Psoas muscle (tissue), 8 donors: ENCODE results near the gene SCGB1C1. TPM values are rescaled to one million over a fixed set of nuclear protein-coding genes. Genes with fewer than 3 reads are reported as not detected.
"Not testable (repeated sequence)": the region's sequence is repeated elsewhere in the genome, so short reads cannot be mapped to it uniquely, and the experiment has no call there.

Source experiments
- ATAC-seq, 4 donors: fragments of 200-7000 bp; cut with Tn5 transposase; one replicate each; pipeline ENCODE4 v1.9.1; 2020; ENCODE audit warnings: moderate library complexity in 3 of 4, mild to moderate bottlenecking in 2 of 4
- DNase-seq, 2 donors: peaks; one replicate each; pipeline ENCODE4 v3.0.0-alpha.2; 2020
- H3K27ac ChIP-seq: fragments of 200-600 bp; one replicate; pipeline ENCODE4 v1.8.0; 2022
- H3K27me3 ChIP-seq, 3 donors: fragments of 200-600 bp in 1 of 3; one replicate each; pipeline versions ENCODE4 v1.6.1 to v1.8.0; 2013 to 2022; ENCODE audit warnings: low read length in 2 of 3, mild to moderate bottlenecking in 2 of 3, moderate library complexity in 1 of 3; ENCODE audit not compliant: insufficient read depth in 3 of 3
- H3K36me3 ChIP-seq, 2 donors: fragments of 200-600 bp in 1 of 2; one replicate each; pipeline versions ENCODE4 v1.6.1 to v1.8.0; 2013 to 2022; ENCODE audit warnings: low read depth in 1 of 2, mild to moderate bottlenecking in 1 of 2, moderate library complexity in 1 of 2; ENCODE audit not compliant: insufficient read depth in 1 of 2
- H3K4me1 ChIP-seq: fragments of 200-600 bp; one replicate; pipeline ENCODE4 v1.8.0; 2022
- H3K4me3 ChIP-seq: fragments of 200-600 bp; one replicate; pipeline ENCODE4 v1.8.0; 2022; ENCODE audit warnings: mild to moderate bottlenecking
- H3K9me3 ChIP-seq: fragments of 200-600 bp; one replicate; pipeline ENCODE4 v1.8.0; 2022
- CTCF ChIP-seq: fragments of 200-600 bp; IDR thresholded peaks from one replicate; pipeline ENCODE4 v1.8.0; 2022; ENCODE audit warnings: antibody characterized with exemption
- WGBS, 3 donors: extraction: QIAGEN DNeasy Blood & Tissue Kit; methylation state at CpG; one replicate each; pipeline versions ENCODE4 v1.1.6 to v1.1.7; 2013; 5-methylcytosine and 5-hydroxymethylcytosine counted together
- intact Hi-C, 2 donors: fragments of 100-400 bp; cut with DNase I; formaldehyde crosslinking; loops; one replicate each; pipeline versions ENCODE4 v1.11.0 to v1.14.2; 2022
- polyA plus RNA-seq, 3 donors: library from polyadenylated mRNA; stranded (reverse); fragments of 200-250 nt; gene quantifications; one replicate each; pipeline ENCODE4 v1.2.3, GENCODE V29; 2013
- total RNA-seq, 4 donors: library from RNA; stranded (reverse); fragmentation: NEBNext Ultra II Directional in 2 of 4; extraction: Animal tissue kit (Norgen Biotek cat#: 25700) in 2 of 4; gene quantifications; one replicate each; pipeline versions ENCODE4 v1.2.1 to v1.2.4, GENCODE V29; 2021 to 2023
- donor health status: healthy with polysubstance abuse.
- donor health status: DM: no; HTN: no; CAD: no; lungs with moderate emphysema.
- donor health status: Bipolar disorder and iron deficiency.
- donor health status: healthy.
- donor health status: DM: yes; HTN: yes; CAD: no.
- donor health status: DM: no; HTN: no; CAD: no.
- donor health status: DM: no; HTN: no; CAD: no.
- donor health status: DM: yes; HTN: yes; CAD: no.

The SCGB1C1 gene
- total and polyA plus RNA-seq, 7 donors = not detected

DNA sequence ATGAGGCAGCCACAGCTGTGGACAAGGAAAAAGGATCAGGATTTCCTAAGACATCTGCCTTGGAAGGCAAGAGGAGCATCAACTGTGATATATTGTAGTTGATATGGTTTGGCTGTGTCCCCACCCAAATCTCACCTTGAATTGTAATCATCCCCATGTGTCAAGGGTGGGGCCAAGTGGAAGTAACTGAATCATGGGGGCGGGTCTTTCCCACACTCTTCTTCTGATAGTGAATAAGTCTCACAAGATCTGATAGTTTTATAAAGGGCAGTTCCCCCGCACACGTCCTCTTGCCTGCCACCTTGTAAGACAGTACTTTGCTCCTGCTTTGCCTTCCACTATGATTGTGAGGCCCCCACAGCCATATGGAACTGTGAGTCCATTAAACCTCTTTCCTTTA is 24.8 kb downstream of the SCGB1C1 start:
- Histone ChIP-seq H3K36me3 (peaks cover 3 to 77% of the 10 kb centered on the region in 2 donors), H3K27me3 (no peaks in the 10 kb centered on the region), H3K4me3 (no peak overlapping the region), H3K9me3 (no peaks in the 10 kb centered on the region), H3K27ac (no peak overlapping the region), H3K4me1 (no peaks in the 10 kb centered on the region)
- DNase-seq (no peak), ATAC-seq (no peak)
- intact Hi-C loops = no loop called here
- no peak for TF ChIP-seq CTCF
- WGBS, 3 donors = 87 to 91% (median 89%) methylated on average over 3 of the region's 3 CpGs

DNA sequence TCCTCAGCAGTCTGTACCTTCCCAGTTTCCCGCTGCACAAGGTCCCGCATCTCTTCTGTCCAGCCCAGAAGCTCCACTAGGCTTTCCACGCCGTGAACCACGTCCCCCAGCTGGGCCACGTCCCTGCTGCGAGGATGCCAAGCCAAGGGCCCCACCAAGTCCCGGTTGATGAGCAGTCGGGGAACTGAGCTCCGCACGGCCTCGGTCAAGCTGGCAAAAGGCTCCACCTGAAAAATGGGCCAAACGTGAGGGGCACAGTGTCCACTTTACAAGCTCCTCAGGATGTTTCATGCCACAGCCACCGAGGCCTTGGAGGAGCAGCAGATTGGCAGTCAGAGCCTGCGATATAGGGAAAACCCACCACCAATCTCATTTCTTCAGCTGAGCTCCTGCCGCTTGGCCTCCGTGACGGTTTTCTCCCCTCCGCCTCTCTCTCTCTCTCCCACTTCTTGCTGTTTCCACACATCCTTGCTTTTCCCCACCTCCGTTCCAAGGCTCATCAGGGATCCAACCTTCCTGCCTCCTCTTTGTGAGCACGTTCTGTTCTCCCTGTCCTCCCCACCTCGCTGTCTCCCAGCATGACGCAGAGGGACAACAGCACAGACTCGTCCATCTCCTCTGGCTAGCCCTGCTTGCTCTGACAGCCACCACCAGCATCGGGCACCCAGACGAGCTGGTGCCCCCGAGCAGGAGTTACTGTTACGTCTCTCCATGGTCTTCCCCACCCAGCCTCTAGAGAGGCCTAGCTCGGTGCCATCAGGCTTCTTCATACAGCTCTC is 26.1 kb downstream of the SCGB1C1 start:
- H3K4me1 ChIP-seq = no peaks in the 10 kb centered on the region
- DNase-seq (peak in 1 of 2 donors; percentile 45), ATAC-seq (no peak)
- H3K36me3 ChIP-seq = peaks cover 0 to 64% of the 10 kb centered on the region in 2 donors
- no peaks in the 10 kb centered on the region for H3K27me3 ChIP-seq
- no peak overlapping the region for H3K27ac ChIP-seq
- no peaks in the 10 kb centered on the region for H3K9me3 ChIP-seq
- WGBS, 3 donors = 88 to 90% (median 89%) methylated on average over 28 to 29 of the region's 29 CpGs
- intact Hi-C loops = no loop called here
- no peak for TF ChIP-seq CTCF
- H3K4me3 ChIP-seq = no peak overlapping the region

DNA sequence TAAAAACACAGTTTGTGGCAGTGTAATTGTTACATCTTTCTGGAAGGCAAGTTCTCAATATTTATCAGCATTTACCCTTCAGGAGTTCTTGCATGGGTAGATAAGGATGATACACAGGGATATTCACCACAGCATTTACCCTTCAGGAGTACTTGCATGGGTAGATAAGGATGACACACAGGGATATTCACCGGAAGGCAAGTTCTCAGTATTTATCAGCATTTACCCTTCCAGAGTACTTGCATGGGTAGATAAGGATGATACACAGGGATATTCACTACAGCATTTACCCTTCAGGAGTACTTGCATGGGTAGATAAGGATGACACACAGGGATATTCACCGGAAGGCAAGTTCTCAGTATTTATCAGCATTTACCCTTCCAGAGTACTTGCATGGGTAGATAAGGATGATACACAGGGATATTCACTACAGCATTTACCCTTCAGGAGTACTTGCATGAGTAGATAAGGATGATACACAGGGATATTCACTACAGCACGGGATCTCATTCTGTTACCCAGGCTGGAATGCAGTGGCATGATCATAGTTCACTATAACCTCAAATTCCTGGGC is 27.9 kb downstream of the SCGB1C1 start:
- intact Hi-C loops, DNase-seq, H3K9me3 ChIP-seq, H3K27ac ChIP-seq, H3K27me3 ChIP-seq, H3K4me1 ChIP-seq, H3K4me3 ChIP-seq, ATAC-seq: not testable (repeated sequence)
- H3K36me3 ChIP-seq = peaks cover 0 to 49% of the 10 kb centered on the region in 2 donors
- 91 to 97% (median 95%) methylated on average over 2 to 3 of the region's 3 CpGs for WGBS, 3 donors

DNA sequence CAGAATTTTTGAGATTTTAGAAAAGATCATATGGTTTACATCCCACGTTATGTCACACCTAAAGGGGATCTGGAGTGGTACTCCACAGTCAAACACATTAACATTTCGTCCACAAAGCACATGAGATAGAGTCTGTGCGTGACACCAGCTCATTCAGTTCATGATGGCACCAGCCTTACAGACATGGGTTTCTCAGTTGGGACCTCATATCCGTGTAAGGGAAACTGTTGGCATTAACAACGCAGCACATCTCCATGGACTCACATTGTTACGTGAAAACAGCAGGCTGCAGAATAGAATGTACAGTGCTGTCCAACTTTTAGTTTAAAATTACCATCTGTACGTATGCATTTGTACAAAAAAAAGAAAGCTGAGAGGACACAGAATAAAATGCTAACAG is 28.7 kb downstream of the SCGB1C1 start:
- H3K4me1 ChIP-seq = no peaks in the 10 kb centered on the region
- H3K27me3 ChIP-seq = no peaks in the 10 kb centered on the region
- H3K9me3 ChIP-seq = no peaks in the 10 kb centered on the region
- intact Hi-C loops = no loop called here
- H3K27ac ChIP-seq = no peak overlapping the region
- peaks cover 0 to 46% of the 10 kb centered on the region in 2 donors for H3K36me3 ChIP-seq
- no peak for ATAC-seq
- WGBS, 3 donors = 76 to 86% (median 83%) methylated on average over 7 of the region's 7 CpGs
- TF ChIP-seq CTCF = no peak
- no peak overlapping the region for H3K4me3 ChIP-seq
- no peak for DNase-seq

- no peak for TF ChIP-seq CTCF
- Histone ChIP-seq H3K9me3 (no peaks in the 10 kb centered on the region), H3K36me3 (peaks cover 0 to 39% of the 10 kb centered on the region in 2 donors), H3K4me1 (no peaks in the 10 kb centered on the region), H3K27me3 (no peaks in the 10 kb centered on the region), H3K4me3 (no peak overlapping the region), H3K27ac (no peak overlapping the region)
- DNase-seq (peak in 1 of 2 donors; percentile 35), ATAC-seq (no peak)
- intact Hi-C loops = no loop called here
- WGBS, 3 donors = 91 to 97% (median 92%) methylated on average over 13 to 14 of the region's 14 CpGs
Measured at GRCh38 chr11:221998-222789, 29.3 kb downstream of the SCGB1C1 start.
